Measurements from ENCODE around the gene SPACA7. TPM values are rescaled to one million over a fixed set of nuclear protein-coding genes. Genes with fewer than 3 reads are reported as not detected.

SPACA7 gene
- total RNA-seq, 2 donors from 2014 or later, result 4.9 TPM; not detected in 1

- no peak for DNase-seq (ENCODE audit: low spot score)
- Histone ChIP-seq H3K9me3 (no peaks in the 10 kb centered on the region), H3K27ac (no peak overlapping the region), H3K4me3 (no peak overlapping the region), H3K27me3 (replicated peaks; ENCODE audit: insufficient read depth) (peaks cover 4% of the 10 kb centered on the region), H3K36me3 (no peaks in the 10 kb centered on the region), H3K4me1 (replicated peaks) (no peaks in the 10 kb centered on the region)
- intact Hi-C loops (cut with DNase I), result no loop called here
- no peak for TF ChIP-seq POLR2AphosphoS5 (IDR thresholded peaks at IDR 0.05)
- TF ChIP-seq POLR2A (IDR thresholded peaks at IDR 0.05), result no peak
- no peak for TF ChIP-seq CTCF (IDR thresholded peaks at IDR 0.05)
- WGBS, result 81% methylated on average over 12 of the region's 12 CpGs
Measured at GRCh38 chr13:112348642-112349345, 27.4 kb upstream of the SPACA7 start.

- no peak for DNase-seq (ENCODE audit: low spot score)
- H3K36me3 ChIP-seq, result no peaks in the 10 kb centered on the region
- 81% methylated on average over 13 of the region's 13 CpGs for WGBS
- no peak overlapping the region for H3K27ac ChIP-seq
- no peaks in the 10 kb centered on the region for H3K9me3 ChIP-seq
- intact Hi-C loops (cut with DNase I), result no loop called here
- peaks cover 5% of the 10 kb centered on the region for H3K27me3 ChIP-seq (replicated peaks; ENCODE audit: insufficient read depth)
- H3K4me1 ChIP-seq (replicated peaks), result no peaks in the 10 kb centered on the region
- H3K4me3 ChIP-seq, result no peak overlapping the region
- TF ChIP-seq POLR2A (IDR thresholded peaks at IDR 0.05) (no peak), CTCF (IDR thresholded peaks at IDR 0.05) (no peak), POLR2AphosphoS5 (IDR thresholded peaks at IDR 0.05) (no peak)
Measured at GRCh38 chr13:112349681-112350080, 26.5 kb upstream of the SPACA7 start.

GRCh38 chr13:112350300-112350699 is 25.9 kb upstream of the SPACA7 start:
- intact Hi-C loops (cut with DNase I), result no loop called here
- no peak overlapping the region for H3K4me3 ChIP-seq
- H3K27me3 ChIP-seq (replicated peaks; ENCODE audit: insufficient read depth), result peaks cover 7% of the 10 kb centered on the region
- no peaks in the 10 kb centered on the region for H3K36me3 ChIP-seq
- WGBS, result 86% methylated on average over 11 of the region's 11 CpGs
- no peak overlapping the region for H3K27ac ChIP-seq
- H3K9me3 ChIP-seq, result no peaks in the 10 kb centered on the region
- TF ChIP-seq POLR2A (IDR thresholded peaks at IDR 0.05), result no peak
- no peak for TF ChIP-seq POLR2AphosphoS5 (IDR thresholded peaks at IDR 0.05)
- no peak for TF ChIP-seq CTCF (IDR thresholded peaks at IDR 0.05)
- H3K4me1 ChIP-seq (replicated peaks), result no peaks in the 10 kb centered on the region
- no peak for DNase-seq (ENCODE audit: low spot score)

GRCh38 chr13:112351825-112352224 is 24.3 kb upstream of the SPACA7 start:
- Histone ChIP-seq H3K27me3 (replicated peaks; ENCODE audit: insufficient read depth) (peaks cover 3% of the 10 kb centered on the region), H3K4me3 (no peak overlapping the region), H3K4me1 (replicated peaks) (no peaks in the 10 kb centered on the region), H3K9me3 (no peaks in the 10 kb centered on the region), H3K27ac (no peak overlapping the region), H3K36me3 (no peaks in the 10 kb centered on the region)
- no peak for TF ChIP-seq CTCF (IDR thresholded peaks at IDR 0.05)
- no peak for TF ChIP-seq POLR2A (IDR thresholded peaks at IDR 0.05)
- TF ChIP-seq POLR2AphosphoS5 (IDR thresholded peaks at IDR 0.05), result no peak
- WGBS, result 34% methylated on average over 8 of the region's 8 CpGs
- intact Hi-C loops (cut with DNase I), result no loop called here
- DNase-seq (ENCODE audit: low spot score), result no peak

GRCh38 chr13:112353856-112354255 is 22.3 kb upstream of the SPACA7 start:
- 92% methylated on average over 11 of the region's 11 CpGs for WGBS
- Histone ChIP-seq H3K4me3 (no peak overlapping the region), H3K27ac (no peak overlapping the region), H3K27me3 (replicated peaks; ENCODE audit: insufficient read depth) (peaks cover 3% of the 10 kb centered on the region), H3K4me1 (replicated peaks) (no peaks in the 10 kb centered on the region), H3K36me3 (no peaks in the 10 kb centered on the region), H3K9me3 (no peaks in the 10 kb centered on the region)
- no peak for DNase-seq (ENCODE audit: low spot score)
- intact Hi-C loops (cut with DNase I), result no loop called here
- TF ChIP-seq POLR2AphosphoS5 (IDR thresholded peaks at IDR 0.05) (no peak), CTCF (IDR thresholded peaks at IDR 0.05) (no peak), POLR2A (IDR thresholded peaks at IDR 0.05) (no peak)
